Cardiac fibroblast (primary cell): ENCODE measurements around the gene USP16.
"Not testable (repeated sequence)": the region's sequence is repeated elsewhere in the genome, so short reads cannot be mapped to it uniquely, and the experiment has no call there.

Experiments used
- DNase-seq, 2 donors: peaks; one replicate each; pipeline versions ENCODE4 v3.0.0 to v3.0.0-alpha.2; 2010; ENCODE audit warnings: low read depth in 2 of 2
- H3K4me3 ChIP-seq, 2 donors: replicated peaks in 1 of 2; 1 replicate in 1 of 2; 2 replicates in 1 of 2; pipeline ENCODE4 v1.5.1; 2011; ENCODE audit warnings: low read depth in 2 of 2, low read length in 2 of 2, mild to moderate bottlenecking in 2 of 2, moderate library complexity in 1 of 2
- TF ChIP-seq, protein P1 (sequence below): IDR thresholded peaks from one replicate; pipeline ENCODE4 v1.5.1; 2011; ENCODE audit warnings: low read depth, mild to moderate bottlenecking, low read length, inconsistent platforms

USP16 gene

DNA sequence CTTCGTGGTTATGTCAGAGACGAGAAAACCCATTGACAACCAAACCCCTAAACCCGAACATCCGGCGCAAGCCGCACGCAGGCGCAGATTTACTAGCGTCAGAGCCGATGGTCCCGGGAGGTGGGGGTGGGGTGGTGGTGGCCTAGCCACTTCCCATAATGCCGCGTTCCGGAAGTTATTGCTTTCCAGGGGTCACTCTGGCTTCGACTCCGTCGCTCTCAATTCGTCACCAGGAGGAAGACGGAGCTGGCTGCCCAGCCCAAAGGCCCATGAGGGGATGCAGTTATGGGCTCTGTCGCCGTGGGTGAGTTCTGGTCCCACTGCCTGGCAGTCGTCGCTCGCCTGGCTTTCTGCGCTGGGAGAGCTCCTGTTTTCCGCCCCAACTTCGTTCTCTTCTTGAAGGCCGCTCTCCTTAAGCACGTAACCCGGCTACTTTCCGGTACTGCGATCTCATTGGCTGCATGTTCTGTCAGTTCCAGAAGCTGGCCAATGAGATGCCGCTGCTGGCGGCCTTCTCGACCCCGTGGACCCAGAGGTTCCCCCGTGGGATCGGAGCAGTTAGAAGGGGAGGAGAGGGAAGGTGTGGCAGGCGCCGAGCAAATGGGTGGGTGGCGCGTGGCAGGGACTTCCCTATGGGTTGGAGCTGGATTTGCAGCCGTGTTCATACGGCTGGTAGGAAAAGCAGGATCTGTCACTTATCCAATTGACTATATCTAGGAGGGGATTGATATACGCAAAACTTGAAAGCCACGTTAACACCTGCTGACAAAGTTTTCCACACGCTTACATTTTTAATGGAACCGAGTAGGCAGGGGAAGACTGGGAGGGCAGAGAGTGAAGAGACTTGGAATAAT lies at the start of gene USP16:
USP16 (plus strand) TSS at position 195 of the 854 bp plus-strand sequence. CDS start 3,246 bp downstream, outside the sequence.
- TF ChIP-seq, protein P1, sequence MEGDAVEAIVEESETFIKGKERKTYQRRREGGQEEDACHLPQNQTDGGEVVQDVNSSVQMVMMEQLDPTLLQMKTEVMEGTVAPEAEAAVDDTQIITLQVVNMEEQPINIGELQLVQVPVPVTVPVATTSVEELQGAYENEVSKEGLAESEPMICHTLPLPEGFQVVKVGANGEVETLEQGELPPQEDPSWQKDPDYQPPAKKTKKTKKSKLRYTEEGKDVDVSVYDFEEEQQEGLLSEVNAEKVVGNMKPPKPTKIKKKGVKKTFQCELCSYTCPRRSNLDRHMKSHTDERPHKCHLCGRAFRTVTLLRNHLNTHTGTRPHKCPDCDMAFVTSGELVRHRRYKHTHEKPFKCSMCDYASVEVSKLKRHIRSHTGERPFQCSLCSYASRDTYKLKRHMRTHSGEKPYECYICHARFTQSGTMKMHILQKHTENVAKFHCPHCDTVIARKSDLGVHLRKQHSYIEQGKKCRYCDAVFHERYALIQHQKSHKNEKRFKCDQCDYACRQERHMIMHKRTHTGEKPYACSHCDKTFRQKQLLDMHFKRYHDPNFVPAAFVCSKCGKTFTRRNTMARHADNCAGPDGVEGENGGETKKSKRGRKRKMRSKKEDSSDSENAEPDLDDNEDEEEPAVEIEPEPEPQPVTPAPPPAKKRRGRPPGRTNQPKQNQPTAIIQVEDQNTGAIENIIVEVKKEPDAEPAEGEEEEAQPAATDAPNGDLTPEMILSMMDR = no peak
- DNase-seq = peak; percentile 100
- peak within 1 kb of the TSS; percentile 81 to 84 for H3K4me3 ChIP-seq

DNA sequence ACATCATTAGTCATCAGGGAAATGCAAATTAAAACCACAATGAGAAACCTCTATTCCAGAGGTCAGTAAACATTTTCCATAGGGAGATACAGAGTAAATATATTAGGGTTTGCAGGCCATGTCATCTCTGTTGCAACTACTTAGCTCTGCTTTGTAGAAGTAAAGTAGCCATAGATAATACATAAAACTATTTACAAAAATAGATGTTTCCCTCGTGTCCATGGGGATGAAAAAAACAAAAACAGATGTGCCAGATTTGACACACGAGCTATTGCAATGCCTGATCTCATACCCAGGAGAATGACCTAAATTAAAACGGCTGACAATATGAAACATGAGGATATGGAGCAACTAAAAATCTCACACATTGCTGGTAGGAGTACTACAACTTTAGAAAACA lies 49.1 kb upstream of the USP16 start:
- H3K4me3 ChIP-seq = no peak overlapping the region
- TF ChIP-seq, protein P1 = no peak
- DNase-seq = peak; percentile 54 to 68

DNA sequence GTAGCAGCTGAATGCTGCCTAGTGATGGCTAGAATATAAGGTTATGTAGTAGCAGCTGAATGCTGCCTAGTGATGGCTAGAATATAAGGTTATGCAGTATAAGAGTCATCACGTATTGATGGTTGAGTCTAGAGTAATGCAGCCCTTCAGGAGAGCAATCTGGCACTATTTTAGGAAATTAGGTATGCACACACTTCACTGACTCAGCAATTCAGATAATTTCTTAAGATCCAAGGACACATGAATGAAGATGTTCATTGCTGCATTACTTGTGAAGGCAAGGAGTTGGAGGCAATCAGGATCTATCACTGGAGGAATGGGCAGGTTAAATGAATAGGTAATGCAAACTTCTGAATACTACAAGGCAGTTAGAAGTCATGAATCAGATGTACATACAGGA lies 45.4 kb upstream of the USP16 start:
- DNase-seq = no peak
- no peak overlapping the region for H3K4me3 ChIP-seq
- TF ChIP-seq, protein P1 = no peak

DNA sequence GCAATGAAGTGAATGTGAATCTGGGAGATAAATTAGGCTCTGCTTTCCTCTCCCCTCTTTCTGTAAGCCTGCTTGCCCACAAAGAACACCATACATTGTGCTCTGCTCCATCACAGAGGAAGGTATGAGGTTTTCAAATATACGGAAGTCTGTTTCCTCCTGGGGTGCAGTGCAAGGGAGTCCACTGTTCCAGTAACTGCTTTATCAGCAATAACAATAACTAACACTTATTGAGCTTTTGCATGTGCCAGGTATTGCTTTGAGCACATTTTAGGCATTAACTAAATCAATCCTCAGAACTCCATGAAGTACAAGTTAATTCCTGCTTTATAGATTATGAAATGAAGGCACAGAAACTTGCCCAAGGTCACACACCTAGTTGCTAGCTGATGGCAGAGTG lies 41.8 kb upstream of the USP16 start:
- H3K4me3 ChIP-seq = no peak overlapping the region
- no peak for DNase-seq
- TF ChIP-seq, protein P1 = no peak

DNA sequence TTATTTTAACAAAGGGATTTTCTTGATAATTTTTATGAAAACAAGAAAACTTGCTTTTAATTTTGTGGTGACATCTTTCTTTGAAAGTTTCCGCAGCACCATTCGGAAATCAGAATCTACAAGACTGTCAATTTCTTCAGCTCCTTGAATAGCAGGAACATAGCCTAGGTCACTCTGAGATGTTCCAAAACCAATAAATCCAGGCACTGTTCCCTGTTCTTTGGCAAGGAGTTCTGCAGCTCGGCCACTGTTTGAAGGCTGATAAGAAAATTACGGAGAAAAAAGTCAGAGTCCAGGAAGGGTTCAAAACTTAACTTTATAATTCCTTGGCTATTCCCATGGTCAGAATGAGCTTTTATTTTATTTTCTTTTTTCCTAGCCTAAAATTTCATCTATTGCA lies 37.8 kb upstream of the USP16 start:
- no peak for DNase-seq
- H3K4me3 ChIP-seq = no peak overlapping the region
- TF ChIP-seq, protein P1 = no peak

DNA sequence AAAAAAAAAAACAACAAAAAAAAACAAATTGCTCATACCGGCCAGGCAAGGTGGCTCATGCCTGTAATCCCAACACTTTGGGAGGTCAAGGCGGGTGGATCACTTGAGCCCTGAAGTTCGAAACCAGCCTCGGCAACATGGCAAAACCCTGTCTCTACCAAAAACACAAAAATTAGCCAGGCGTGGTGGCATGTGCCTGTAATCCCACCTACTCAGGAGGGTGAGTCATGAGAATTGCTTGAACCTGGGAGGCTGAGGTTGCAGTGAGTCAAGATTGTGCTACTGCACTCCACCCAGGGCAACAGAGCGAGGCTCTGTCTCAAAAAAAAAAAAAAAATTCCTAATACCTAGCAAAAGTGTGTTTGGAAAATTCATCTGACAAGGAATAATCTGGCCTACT lies 36.3 kb upstream of the USP16 start:
- not testable (repeated sequence) for H3K4me3 ChIP-seq
- DNase-seq = peak in 1 of 2 donors; percentile 77

DNA sequence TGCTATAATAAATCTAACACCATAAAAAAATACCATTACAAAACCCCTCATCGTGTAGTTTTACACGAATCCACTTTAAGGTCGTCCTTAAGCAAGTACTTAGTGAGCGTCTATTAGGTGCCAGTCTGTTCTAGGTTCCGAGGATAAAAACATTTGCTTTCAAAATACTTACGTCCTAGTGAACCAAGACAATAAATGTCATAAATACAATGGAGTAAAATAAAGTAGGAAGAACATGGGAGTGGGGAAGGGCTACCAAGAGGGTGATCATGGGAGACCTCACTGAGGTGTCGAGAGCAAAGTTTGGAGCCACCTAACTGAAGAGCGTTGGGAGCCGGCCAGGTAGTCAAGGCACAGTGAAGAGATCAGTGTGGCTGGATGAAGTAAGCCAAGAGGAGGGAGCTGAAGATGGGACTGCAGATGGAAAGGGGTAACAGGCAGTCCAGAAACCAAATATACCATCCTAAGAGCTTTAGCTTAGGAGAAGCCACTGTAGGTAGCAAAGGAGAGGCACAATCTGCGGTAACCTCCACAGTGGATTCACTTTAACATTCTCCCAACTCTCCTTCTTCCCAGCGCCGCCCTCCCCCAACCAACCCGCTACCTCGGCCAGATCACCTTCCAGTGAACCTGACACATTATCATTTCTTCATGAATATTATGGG lies 32.5 kb upstream of the USP16 start:
- TF ChIP-seq, protein P1 = no peak
- peak overlapping the region; percentile 71 to 100 for H3K4me3 ChIP-seq
- no peak for DNase-seq
